HG03280 (cell line): ENCODE measurements around the gene TTC7B.

Experiments used
- ATAC-seq: cut with Tn5 transposase; IDR thresholded peaks from one replicate; pipeline ENCODE4 v1.9.1; 2021; ENCODE audit warnings: mild to moderate bottlenecking, moderate library complexity; ENCODE audit not compliant: unreplicated experiment

The TTC7B gene

DNA sequence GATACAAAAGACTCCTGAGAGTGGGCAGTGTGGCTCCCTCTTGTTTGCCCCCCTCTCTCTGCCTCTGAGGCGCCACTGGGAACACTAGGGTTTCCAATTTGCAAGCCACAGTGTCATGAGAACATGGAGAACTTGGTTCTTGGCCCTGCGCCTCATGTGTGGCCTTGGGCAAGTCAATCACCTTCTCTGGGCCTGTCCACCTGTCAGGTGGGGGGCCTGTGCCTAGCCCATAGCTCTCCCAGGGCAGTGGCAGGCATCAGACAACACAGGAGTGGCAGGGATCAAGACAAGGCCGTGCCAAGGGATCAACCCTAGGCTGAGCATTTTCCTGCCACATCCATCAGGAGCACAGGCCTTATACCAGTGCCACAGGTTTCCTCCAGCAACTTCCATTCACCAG lies 234.1 kb downstream of the TTC7B start:
- ATAC-seq, result no peak

DNA sequence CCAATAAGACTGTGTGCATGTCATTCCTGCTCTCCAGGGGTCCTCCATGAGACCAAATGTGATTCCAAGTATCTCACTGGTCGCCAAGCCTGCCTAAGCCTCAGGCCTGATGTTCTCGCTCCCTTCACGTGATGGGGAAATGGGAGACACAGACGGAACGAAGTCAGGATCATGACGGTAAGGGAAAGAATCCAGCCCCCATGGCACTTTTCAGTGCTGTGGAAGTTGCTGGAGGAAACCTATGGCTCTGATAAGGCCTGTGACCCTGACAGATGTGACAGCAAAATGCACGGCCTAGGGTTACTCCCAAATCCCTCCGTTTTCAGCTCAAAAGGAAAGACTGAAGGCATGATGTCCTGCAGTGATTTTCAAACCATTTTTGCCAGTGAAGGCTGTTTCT lies 234.5 kb downstream of the TTC7B start:
- ATAC-seq, result no peak

DNA sequence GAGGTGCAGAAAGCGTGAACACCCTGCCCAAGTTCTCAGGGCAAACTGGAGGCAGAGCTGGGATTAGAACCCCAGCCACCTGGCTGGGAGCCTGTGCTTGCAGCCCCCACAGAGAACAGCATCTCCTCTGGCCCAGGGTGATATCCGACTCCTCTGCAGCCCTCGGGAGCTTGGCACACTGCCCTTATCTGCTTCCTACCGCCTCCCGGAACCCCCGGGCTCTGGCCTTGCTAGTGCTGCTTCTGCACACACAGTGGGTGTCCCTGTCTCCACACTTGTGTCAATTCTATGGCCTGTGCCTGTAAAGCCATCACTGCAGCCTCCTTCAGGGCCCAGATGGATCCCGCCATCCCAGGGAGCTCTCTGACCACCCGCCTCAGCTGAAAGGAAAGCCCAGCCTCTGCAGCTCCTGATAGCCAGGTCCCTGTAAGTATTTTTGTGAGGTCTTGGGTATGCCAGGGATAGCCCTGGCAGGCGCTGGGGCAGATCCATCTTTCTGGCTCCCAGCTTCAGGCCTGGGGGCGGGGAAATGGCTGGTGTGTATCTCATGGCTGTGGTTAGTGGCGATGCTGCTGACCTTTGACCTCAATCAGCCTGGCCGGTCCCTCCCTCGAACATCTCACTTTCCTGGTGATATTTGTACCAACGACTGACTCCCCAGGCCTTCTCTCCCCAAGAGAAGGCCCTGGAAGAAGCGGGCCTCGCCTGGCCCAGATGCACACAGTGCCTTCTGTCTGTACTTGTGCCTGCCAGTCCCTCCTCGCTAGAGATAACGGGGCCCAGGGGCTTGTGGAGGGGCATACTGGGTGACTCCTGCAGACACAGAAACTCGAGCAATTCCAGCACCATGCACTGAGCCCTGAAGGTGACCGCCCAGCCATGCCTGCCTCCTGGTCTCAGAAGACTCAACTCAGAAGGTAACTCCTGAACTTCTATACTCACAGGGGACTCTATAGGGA lies 235.6 kb downstream of the TTC7B start:
- no peak for ATAC-seq

GRCh38 chr14:90579816-90580215 lies 236.4 kb downstream of the TTC7B start:
- no peak for ATAC-seq

DNA sequence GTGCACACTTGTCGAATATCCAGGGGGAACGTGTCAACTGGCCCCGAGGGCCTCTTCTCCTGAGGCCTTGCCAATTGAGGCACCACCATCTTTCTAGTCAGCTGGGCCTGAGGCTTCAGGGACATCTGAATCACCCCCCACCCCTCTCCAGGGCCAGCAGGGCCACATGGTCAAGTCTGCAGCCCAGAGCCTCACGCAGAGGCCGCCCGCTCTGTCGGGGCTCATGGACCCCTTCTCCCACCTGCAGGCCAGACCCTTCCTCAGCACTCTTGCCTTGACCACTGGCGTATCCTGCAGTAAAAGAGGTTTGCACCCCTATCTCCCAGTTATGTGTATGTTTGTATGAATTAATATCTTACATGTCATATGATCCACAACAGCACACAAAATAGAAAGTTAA lies 237.1 kb downstream of the TTC7B start:
- no peak for ATAC-seq

- no peak for ATAC-seq
Measured at GRCh38 chr14:90578283-90578985, 237.8 kb downstream of the TTC7B start.

DNA sequence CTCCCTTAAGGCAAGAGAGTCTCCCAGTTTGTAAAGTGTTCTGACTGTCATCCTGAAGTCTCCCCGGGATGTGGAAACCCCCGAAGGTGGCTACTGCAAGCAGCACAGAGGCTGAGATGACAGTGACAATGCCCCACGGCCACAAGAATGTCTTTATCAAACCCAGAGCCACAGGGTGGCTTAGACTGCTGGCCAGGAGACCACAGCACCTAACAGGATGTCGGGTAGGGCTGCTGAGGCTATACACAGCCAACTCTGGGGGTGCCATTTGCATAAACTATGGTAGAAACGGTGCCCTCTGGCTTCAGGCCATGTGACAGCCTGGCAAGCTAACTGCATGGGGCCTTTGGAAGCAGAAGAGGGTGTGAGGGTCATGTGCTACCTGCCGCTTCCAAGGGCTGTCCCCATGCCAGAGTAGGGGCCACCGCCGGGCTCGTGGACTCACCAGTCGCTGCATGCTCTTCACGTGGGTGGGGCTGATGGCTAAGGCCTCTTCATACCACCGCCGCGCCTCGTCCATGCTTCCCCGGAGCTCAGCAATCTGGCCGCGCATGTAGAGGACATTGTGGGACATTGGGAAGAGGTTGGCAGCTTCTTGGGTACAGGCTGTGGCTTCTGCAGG lies 238.5 kb downstream of the TTC7B start:
- ATAC-seq, result no peak

GRCh38 chr14:90576981-90577660 lies 239.1 kb downstream of the TTC7B start:
- ATAC-seq, result no peak

DNA sequence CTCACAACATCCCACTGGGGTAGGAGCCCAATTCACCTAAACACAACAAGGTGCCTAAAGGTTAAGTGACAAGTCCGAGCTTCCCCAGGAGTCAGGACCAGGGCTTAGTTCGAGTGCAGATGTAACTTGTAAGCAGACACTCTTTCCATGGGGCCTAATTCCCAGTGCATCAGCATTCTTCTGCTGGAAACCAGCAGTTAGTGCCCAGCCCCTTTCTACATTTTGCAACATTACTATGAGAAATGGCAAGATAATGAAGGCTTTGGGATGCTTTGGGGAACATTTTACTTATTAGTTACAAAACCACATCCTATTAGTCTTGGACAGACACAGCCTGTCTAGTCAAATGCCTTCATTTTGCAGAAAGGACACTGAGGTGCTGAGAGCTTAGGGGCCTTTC lies 239.6 kb downstream of the TTC7B start:
- ATAC-seq, result no peak

GRCh38 chr14:90575781-90576180 lies 240.4 kb downstream of the TTC7B start:
- ATAC-seq, result no peak

- ATAC-seq, result no peak
Measured at GRCh38 chr14:90575336-90575735, 240.9 kb downstream of the TTC7B start.

- no peak for ATAC-seq
Measured at GRCh38 chr14:90574188-90575131, 241.8 kb downstream of the TTC7B start.

GRCh38 chr14:90573385-90574105 lies 242.7 kb downstream of the TTC7B start:
- ATAC-seq, result no peak

- no peak for ATAC-seq
Measured at GRCh38 chr14:90572441-90573150, 243.6 kb downstream of the TTC7B start.

DNA sequence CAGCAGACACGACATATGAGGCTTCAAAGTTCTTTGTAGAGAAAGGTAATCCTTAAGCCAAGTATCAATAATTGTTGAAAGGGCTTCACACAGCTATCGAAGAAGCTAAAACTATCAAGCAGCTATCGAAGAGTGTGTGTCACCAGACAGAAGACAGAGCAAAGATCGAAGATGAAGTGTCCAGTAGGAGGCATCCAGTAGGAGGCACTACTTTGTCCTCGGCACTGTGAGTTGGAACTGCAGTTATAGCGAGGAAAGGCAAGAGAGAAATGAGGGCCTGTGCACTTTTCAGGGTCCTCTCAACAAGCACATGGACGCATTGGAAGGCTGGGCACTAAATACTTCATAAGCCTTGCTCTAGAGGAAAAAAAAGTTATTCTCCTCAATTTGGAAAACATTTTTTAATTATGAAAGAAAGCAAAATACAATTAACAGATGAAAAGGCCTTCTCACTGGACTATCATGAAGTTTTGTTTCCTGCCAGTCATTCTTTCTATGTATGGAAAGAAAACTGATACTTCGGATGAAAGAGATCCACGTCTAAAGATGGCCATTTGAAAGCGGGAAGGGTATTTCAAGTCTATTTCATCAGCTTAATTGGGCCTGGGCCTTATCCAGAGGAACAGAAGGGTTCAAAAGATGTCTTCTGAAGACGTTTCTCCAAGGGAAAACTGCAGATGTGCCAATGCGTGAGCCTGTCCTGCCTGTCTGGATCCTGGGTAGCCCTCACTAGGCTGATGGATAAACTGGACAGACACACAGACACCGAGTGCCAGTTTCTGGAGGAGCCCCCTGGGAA lies 244.9 kb downstream of the TTC7B start:
- no peak for ATAC-seq

DNA sequence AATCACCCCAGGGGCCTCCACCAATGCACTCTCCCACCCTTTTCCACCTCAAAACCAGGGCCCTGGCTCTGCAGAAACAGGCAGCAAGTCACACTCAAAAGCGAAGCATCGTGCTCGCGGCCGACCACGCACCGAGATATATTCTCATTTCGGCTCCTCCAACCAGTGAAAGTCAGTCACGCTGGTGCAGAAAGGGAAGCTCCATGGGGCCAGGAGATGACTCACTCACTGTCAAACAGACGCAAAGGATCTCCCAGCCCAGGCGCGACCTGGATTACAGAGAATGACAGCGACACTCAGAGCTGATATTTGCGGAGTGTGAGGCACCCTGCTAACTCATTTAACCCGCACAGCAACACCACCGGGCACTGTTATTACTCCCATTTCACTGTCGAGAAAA lies 245.8 kb downstream of the TTC7B start:
- ATAC-seq, result no peak

GRCh38 chr14:90569606-90570387 lies 246.4 kb downstream of the TTC7B start:
- no peak for ATAC-seq
